Measurements from ENCODE around the gene SPCS3. TPM values are rescaled to one million over a fixed set of nuclear protein-coding genes. Genes with fewer than 3 reads are reported as not detected.

Gene SPCS3
- total RNA-seq, 1 experiment from 2014 or later = 126 TPM

DNA sequence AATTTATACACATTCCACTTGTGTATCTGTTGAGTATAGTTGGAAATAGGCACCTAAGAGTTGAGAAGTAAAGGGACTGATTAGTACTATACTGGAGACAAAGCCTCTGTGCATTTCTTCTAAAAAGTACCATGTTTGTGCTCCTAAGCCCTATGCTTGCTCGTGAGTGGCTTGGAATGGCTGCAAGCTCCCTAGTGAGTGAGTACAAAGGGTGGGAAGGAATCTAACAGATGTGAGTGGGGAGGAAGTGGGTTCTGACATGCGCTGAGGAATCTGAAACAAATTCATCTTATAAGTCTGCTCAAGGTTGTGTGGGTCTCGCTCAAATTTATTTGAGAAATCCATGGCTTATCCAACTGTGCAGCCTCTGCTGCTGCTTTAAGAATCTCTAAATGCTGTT, 13.3 kb downstream of the SPCS3 start:
- Mint-ChIP-seq H3K4me1 (ENCODE audit: insufficient read depth, unreplicated experiment) (peaks cover 6% of the 10 kb centered on the region), H3K4me3 (ENCODE audit: unreplicated experiment) (no peak overlapping the region), H3K27ac (ENCODE audit: low read depth, unreplicated experiment) (no peak overlapping the region), H3K36me3 (ENCODE audit: insufficient read depth, unreplicated experiment) (peaks cover 36% of the 10 kb centered on the region), H3K27me3 (ENCODE audit: insufficient read depth, unreplicated experiment) (no peaks in the 10 kb centered on the region), H3K9me3 (ENCODE audit: unreplicated experiment) (no peaks in the 10 kb centered on the region)
- no peak for DNase-seq (ENCODE audit: unreplicated experiment)
- intact Hi-C loops (cut with micrococcal nuclease) = no loop called here
- no TSS peak for BruUV-seq (replicated peaks)
- CTCF ChIA-PET = interaction anchor here (0.8 to 2.8 kb wide), 3 partner anchors 8 to 61 kb away, joined by 3 to 17 read pairs (median 3); no protein-coding TSS in a partner anchor
- POLR2A ChIA-PET = interaction anchor here (0.7 kb wide), 1 partner anchor 14 kb away, joined by 5 read pairs; no protein-coding TSS in a partner anchor
- TF ChIP-seq CTCF (IDR thresholded peaks at IDR 0.05; ENCODE audit: unreplicated experiment) = no peak

DNA sequence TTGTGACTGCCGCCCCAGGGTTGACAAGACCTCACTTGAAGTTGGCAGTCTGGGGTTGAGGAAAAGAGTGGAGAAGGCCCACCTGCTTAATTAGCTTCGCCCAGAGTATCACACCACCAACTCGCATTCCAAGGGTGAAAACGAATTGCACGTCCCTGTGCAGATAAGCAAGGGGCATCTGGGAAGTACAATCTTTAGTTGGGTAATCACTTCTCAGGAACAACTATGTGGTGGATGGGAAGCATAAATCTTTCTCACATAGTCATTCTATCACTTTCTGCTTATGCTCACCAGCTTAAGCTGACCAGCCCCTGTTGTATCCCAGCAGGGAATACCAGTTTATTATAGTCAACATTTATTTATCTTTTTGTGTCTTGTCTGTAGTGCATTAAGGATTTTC, 14.3 kb downstream of the SPCS3 start:
- POLR2A ChIA-PET = interaction anchor here (0.6 to 1.5 kb wide), 3 partner anchors 10 to 174 kb away, joined by 3 to 4 read pairs (median 3); no protein-coding TSS in a partner anchor
- Mint-ChIP-seq H3K4me1 (ENCODE audit: insufficient read depth, unreplicated experiment) (peaks cover 6% of the 10 kb centered on the region), H3K9me3 (ENCODE audit: unreplicated experiment) (no peaks in the 10 kb centered on the region), H3K27ac (ENCODE audit: low read depth, unreplicated experiment) (peak overlapping the region; percentile 12), H3K4me3 (ENCODE audit: unreplicated experiment) (no peak overlapping the region), H3K36me3 (ENCODE audit: insufficient read depth, unreplicated experiment) (peaks cover 38% of the 10 kb centered on the region), H3K27me3 (ENCODE audit: insufficient read depth, unreplicated experiment) (no peaks in the 10 kb centered on the region)
- CTCF ChIA-PET = interaction anchor here (0.6 kb wide), 1 partner anchor 188 kb away, joined by 3 read pairs; no protein-coding TSS in a partner anchor
- no peak for TF ChIP-seq CTCF (IDR thresholded peaks at IDR 0.05; ENCODE audit: unreplicated experiment)
- no peak for DNase-seq (ENCODE audit: unreplicated experiment)
- intact Hi-C loops (cut with micrococcal nuclease) = no loop called here
- no TSS peak for BruUV-seq (replicated peaks)

DNA sequence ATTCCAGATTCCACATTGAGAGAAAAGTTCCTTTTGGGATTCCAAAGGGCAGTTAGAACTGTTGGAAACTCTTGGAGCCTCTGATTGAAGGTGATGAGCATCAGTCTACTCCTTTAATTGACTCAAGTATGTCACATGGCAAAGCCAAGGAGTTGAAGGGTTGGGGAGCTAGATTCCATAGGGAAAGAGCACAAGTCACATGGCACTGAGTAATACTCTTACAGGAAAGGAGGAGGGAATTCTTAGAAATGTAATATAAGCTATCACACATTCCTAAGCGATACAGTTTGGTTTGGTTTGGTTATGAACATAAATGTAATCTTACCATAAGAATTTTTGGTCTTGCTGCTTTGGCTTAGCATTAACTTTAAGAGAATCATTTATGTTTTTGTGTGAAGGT, 15.7 kb downstream of the SPCS3 start:
- no peak overlapping the region for H3K4me3 Mint-ChIP-seq (ENCODE audit: unreplicated experiment)
- no peak for DNase-seq (ENCODE audit: unreplicated experiment)
- H3K27ac Mint-ChIP-seq (ENCODE audit: low read depth, unreplicated experiment) = no peak overlapping the region

More for the DNA sequence above, 15.7 kb downstream of the SPCS3 start:
- no TSS peak for BruUV-seq (replicated peaks)
- intact Hi-C loops (cut with micrococcal nuclease) = no loop called here
- Mint-ChIP-seq H3K9me3 (ENCODE audit: unreplicated experiment) (no peaks in the 10 kb centered on the region), H3K27me3 (ENCODE audit: insufficient read depth, unreplicated experiment) (no peaks in the 10 kb centered on the region), H3K4me1 (ENCODE audit: insufficient read depth, unreplicated experiment) (peaks cover 13% of the 10 kb centered on the region), H3K36me3 (ENCODE audit: insufficient read depth, unreplicated experiment) (peaks cover 34% of the 10 kb centered on the region)
- no peak for TF ChIP-seq CTCF (IDR thresholded peaks at IDR 0.05; ENCODE audit: unreplicated experiment)
- CTCF ChIA-PET = interaction anchor here (0.6 to 1.0 kb wide), 2 partner anchors 13 to 308 kb away, joined by 3 to 5 read pairs; no protein-coding TSS in a partner anchor
- POLR2A ChIA-PET = interaction anchor here (0.6 to 1.0 kb wide), 3 partner anchors 10 to 30 kb away, joined by 3 to 4 read pairs (median 3); no protein-coding TSS in a partner anchor
